ENCODE results near the gene ITGA2.
A peak's percentile ranks its signal among the peaks of the same experiment; 100 is the strongest.

Gene ITGA2

GRCh38 chr5:53032188-53032587 is 43.0 kb downstream of the ITGA2 start:
- Histone ChIP-seq H3K4me3 (ENCODE audit: low read depth, low read length) (no peak overlapping the region), H3K79me2 (no peaks in the 10 kb centered on the region), H2AFZ (no peak overlapping the region), H3K27me3 (ENCODE audit: control insufficient read depth, insufficient read depth, low read length) (no peaks in the 10 kb centered on the region), H3K4me1 (peaks cover 27% of the 10 kb centered on the region), H3K27ac (peak overlapping the region; percentile 73), H3K9ac (no peak overlapping the region), H3K9me3 (ENCODE audit: control insufficient read depth, low read length) (no peaks in the 10 kb centered on the region), H3K4me2 (ENCODE audit: low read length) (no peak overlapping the region), H3K36me3 (ENCODE audit: control insufficient read depth, insufficient read depth, low read length) (no peaks in the 10 kb centered on the region)
- TF ChIP-seq CTCF (IDR thresholded peaks at IDR 0.05) = no peak

- Histone ChIP-seq H3K4me1 (peaks cover 34% of the 10 kb centered on the region), H2AFZ (no peak overlapping the region)
Observed at GRCh38 chr5:53034832-53035231, 45.7 kb downstream of the ITGA2 start.

GRCh38 chr5:53035868-53036381 is 46.8 kb downstream of the ITGA2 start:
- Histone ChIP-seq H3K4me2 (ENCODE audit: low read length) (no peak overlapping the region), H3K9ac (no peak overlapping the region), H3K79me2 (peaks cover 3% of the 10 kb centered on the region), H3K9me3 (ENCODE audit: control insufficient read depth, low read length) (no peaks in the 10 kb centered on the region), H2AFZ (no peak overlapping the region), H3K27me3 (ENCODE audit: control insufficient read depth, insufficient read depth, low read length) (no peaks in the 10 kb centered on the region), H3K4me1 (peaks cover 30% of the 10 kb centered on the region), H3K36me3 (ENCODE audit: control insufficient read depth, insufficient read depth, low read length) (no peaks in the 10 kb centered on the region), H3K27ac (no peak overlapping the region), H3K4me3 (ENCODE audit: low read depth, low read length) (no peak overlapping the region)
- TF ChIP-seq CTCF (IDR thresholded peaks at IDR 0.05) = peak; percentile 51

More at GRCh38 chr5:53034832-53035231, 45.7 kb downstream of the ITGA2 start:
- no peaks in the 10 kb centered on the region for H3K9me3 ChIP-seq (ENCODE audit: control insufficient read depth, low read length)
- H3K79me2 ChIP-seq = no peaks in the 10 kb centered on the region
- no peak overlapping the region for H3K4me2 ChIP-seq (ENCODE audit: low read length)
- H3K9ac ChIP-seq = no peak overlapping the region
- no peak for TF ChIP-seq CTCF (IDR thresholded peaks at IDR 0.05)
- H3K4me3 ChIP-seq (ENCODE audit: low read depth, low read length) = no peak overlapping the region
- H3K36me3 ChIP-seq (ENCODE audit: control insufficient read depth, insufficient read depth, low read length) = no peaks in the 10 kb centered on the region
- H3K27ac ChIP-seq = no peak overlapping the region
- no peaks in the 10 kb centered on the region for H3K27me3 ChIP-seq (ENCODE audit: control insufficient read depth, insufficient read depth, low read length)

- Histone ChIP-seq H3K27me3 (ENCODE audit: control insufficient read depth, insufficient read depth, low read length) (no peaks in the 10 kb centered on the region), H3K79me2 (peaks cover 3% of the 10 kb centered on the region), H3K36me3 (ENCODE audit: control insufficient read depth, insufficient read depth, low read length) (no peaks in the 10 kb centered on the region), H2AFZ (no peak overlapping the region), H3K9me3 (ENCODE audit: control insufficient read depth, low read length) (no peaks in the 10 kb centered on the region), H3K9ac (no peak overlapping the region), H3K4me3 (ENCODE audit: low read depth, low read length) (no peak overlapping the region), H3K4me2 (ENCODE audit: low read length) (peak overlapping the region; percentile 6), H3K27ac (no peak overlapping the region), H3K4me1 (peaks cover 18% of the 10 kb centered on the region)
- TF ChIP-seq CTCF (IDR thresholded peaks at IDR 0.05) = no peak
Observed at GRCh38 chr5:53037141-53037859, 48.1 kb downstream of the ITGA2 start.

Measured in parathyroid adenoma (tissue), 2 donors.